GM12891 (cell line): ENCODE results near the gene CALML3.

Experiments used
- POLR2A ChIP-seq: IDR thresholded peaks from 2 replicates; pipeline ENCODE4 v1.6.1; 2011; ENCODE audit warnings: low read depth, low read length, control low read depth
- POLR2AphosphoS5 ChIP-seq: IDR thresholded peaks from 2 replicates; pipeline ENCODE4 v1.6.1; 2011; ENCODE audit warnings: low read depth, low read length, control low read depth
- TAF1 ChIP-seq: IDR thresholded peaks from 2 replicates; pipeline ENCODE4 v1.6.1; 2011; ENCODE audit warnings: low read depth, low read length, control low read depth

DNA sequence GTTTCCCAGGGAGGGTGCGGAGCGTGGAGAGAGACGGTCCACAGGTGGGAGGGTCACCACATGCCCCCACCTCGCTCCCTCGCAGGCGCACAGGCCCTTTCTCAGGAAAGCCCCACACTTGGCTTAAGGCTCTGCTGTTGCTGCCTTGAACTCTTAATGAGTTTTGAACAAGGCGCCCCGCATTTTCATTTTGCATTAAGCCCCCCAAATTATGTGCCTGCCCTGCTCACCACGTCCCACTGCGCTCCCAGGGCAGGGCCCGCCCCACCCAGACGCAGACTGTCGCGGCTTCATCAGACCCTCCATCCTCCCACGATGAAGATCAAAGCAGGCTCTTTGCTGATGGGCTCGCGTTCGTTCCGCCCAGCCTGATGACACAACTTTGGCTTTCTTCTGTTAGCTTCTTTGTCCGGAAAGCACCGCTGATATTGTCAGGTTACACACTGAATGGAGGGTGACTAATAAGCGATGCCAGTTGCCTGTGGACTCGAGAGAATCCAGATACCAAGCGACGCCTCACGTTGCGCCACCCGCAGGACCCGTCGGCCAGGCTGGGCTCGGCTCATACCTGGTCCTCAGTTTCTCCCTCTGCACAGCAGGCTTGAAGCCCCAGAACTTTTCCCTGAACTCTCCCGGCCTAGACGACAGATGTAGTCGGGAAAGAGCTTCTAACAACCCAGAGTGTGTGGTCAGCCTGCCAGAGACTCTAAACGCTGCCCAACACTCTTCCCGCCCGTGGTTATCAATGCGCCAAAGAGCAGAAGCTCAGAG lies 9.5 kb downstream of the CALML3 start:
- TF ChIP-seq POLR2AphosphoS5 (no peak), POLR2A (no peak), TAF1 (no peak)
